Neural cell (in vitro differentiated cells): ENCODE measurements around the gene ZBTB46.
"Not testable (repeated sequence)": the region's sequence is repeated elsewhere in the genome, so short reads cannot be mapped to it uniquely, and the experiment has no call there.

ENCODE experiments used
- MXI1 ChIP-seq: fragments of 450-650 bp; conservative IDR thresholded peaks from 2 replicates; pipeline ENCODE4 v1.6.1; 2014; ENCODE audit warnings: antibody characterized with exemption, mild to moderate bottlenecking; ENCODE audit not compliant: poor library complexity, severe bottlenecking
- POLR2AphosphoS5 ChIP-seq: IDR thresholded peaks from 2 replicates; pipeline ENCODE4 v1.6.1; 2012
- RAD21 ChIP-seq: fragments of 450-650 bp; conservative IDR thresholded peaks from 2 replicates; pipeline ENCODE4 v1.6.1; 2014; ENCODE audit warnings: antibody characterized with exemption, mild to moderate bottlenecking, moderate library complexity
- SMC3 ChIP-seq: fragments of 450-650 bp; conservative IDR thresholded peaks from 2 replicates; pipeline ENCODE4 v1.6.1; 2014; ENCODE audit warnings: antibody characterized with exemption, mild to moderate bottlenecking, moderate library complexity; ENCODE audit not compliant: poor library complexity
- TAF1 ChIP-seq: IDR thresholded peaks from 2 replicates; pipeline ENCODE4 v1.6.1; 2012; ENCODE audit warnings: low read depth
- TF ChIP-seq, protein P1 (sequence below): fragments of 450-650 bp; IDR thresholded peaks from 2 replicates; pipeline ENCODE4 v1.5.1; 2014; ENCODE audit warnings: antibody characterized with exemption, mild to moderate bottlenecking, moderate library complexity; ENCODE audit not compliant: poor library complexity, severe bottlenecking

DNA sequence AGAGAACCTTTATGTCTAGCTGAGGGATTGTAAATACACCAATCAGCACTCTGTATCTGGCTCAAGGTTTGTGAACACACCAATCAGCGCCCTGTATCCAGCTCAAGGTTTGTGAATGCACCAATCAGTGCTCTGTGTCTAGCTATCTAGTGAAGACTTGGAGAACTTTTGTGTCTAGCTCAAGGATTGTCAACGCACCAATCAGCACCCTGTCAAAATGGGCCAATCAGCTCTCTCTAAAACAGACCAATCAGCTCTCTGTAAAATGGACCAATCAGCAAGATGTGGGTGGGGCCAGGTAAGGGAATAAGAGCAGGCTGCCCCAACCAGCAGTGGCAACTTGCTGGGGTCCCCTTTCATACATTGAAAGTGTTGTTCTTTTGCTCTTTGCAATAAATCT, 29.9 kb downstream of the ZBTB46 start:
- TF ChIP-seq, protein P1, sequence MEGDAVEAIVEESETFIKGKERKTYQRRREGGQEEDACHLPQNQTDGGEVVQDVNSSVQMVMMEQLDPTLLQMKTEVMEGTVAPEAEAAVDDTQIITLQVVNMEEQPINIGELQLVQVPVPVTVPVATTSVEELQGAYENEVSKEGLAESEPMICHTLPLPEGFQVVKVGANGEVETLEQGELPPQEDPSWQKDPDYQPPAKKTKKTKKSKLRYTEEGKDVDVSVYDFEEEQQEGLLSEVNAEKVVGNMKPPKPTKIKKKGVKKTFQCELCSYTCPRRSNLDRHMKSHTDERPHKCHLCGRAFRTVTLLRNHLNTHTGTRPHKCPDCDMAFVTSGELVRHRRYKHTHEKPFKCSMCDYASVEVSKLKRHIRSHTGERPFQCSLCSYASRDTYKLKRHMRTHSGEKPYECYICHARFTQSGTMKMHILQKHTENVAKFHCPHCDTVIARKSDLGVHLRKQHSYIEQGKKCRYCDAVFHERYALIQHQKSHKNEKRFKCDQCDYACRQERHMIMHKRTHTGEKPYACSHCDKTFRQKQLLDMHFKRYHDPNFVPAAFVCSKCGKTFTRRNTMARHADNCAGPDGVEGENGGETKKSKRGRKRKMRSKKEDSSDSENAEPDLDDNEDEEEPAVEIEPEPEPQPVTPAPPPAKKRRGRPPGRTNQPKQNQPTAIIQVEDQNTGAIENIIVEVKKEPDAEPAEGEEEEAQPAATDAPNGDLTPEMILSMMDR, result not testable (repeated sequence)
- not testable (repeated sequence) for TF ChIP-seq RAD21, SMC3, TAF1, MXI1, POLR2AphosphoS5
